ENCODE measurements around the gene ZDHHC8. TPM values are rescaled to one million over a fixed set of nuclear protein-coding genes. Genes with fewer than 3 reads are reported as not detected.
A peak's percentile ranks its signal among the peaks of the same experiment; 100 is the strongest.

ZDHHC8 gene
- total RNA-seq, 3 donors from 2014 or later = 10.2 to 14.1 (median 11.2) TPM

- Histone ChIP-seq H3K27me3 (peaks cover 0 to 4% of the 10 kb centered on the region in 2 donors), H3K4me3 (no peak overlapping the region), H3K4me1 (no peaks in the 10 kb centered on the region), H3K9me3 (no peaks in the 10 kb centered on the region), H3K36me3 (no peaks in the 10 kb centered on the region), H3K27ac (no peak overlapping the region)
- intact Hi-C loops (cut with DNase I; ENCODE audit: low total_unique reads) = no loop called here
- DNase-seq (ENCODE audit: low spot score in 2 of 2) = no peak
- TF ChIP-seq POLR2A (IDR thresholded peaks at IDR 0.05) (no peak), CTCF (IDR thresholded peaks at IDR 0.05) (no peak), POLR2AphosphoS5 (IDR thresholded peaks at IDR 0.05) (no peak)
Observed at GRCh38 chr22:20151276-20151588, 19.6 kb downstream of the ZDHHC8 start.

GRCh38 chr22:20152464-20152890 lies 20.9 kb downstream of the ZDHHC8 start:
- no peaks in the 10 kb centered on the region for H3K9me3 ChIP-seq
- TF ChIP-seq POLR2AphosphoS5 (IDR thresholded peaks at IDR 0.05) (no peak), POLR2A (IDR thresholded peaks at IDR 0.05) (no peak), CTCF (IDR thresholded peaks at IDR 0.05) (no peak)
- H3K36me3 ChIP-seq = no peaks in the 10 kb centered on the region
- H3K4me3 ChIP-seq = no peak overlapping the region
- intact Hi-C loops (cut with DNase I; ENCODE audit: low total_unique reads) = no loop called here
- peaks cover 0 to 8% of the 10 kb centered on the region in 2 donors for H3K27me3 ChIP-seq
- no peaks in the 10 kb centered on the region for H3K4me1 ChIP-seq
- DNase-seq (ENCODE audit: low spot score in 2 of 2) = no peak
- no peak overlapping the region for H3K27ac ChIP-seq

GRCh38 chr22:20153945-20154344 lies 22.3 kb downstream of the ZDHHC8 start:
- H3K27ac ChIP-seq = no peak overlapping the region
- no peaks in the 10 kb centered on the region for H3K36me3 ChIP-seq
- H3K4me3 ChIP-seq = no peak overlapping the region
- no peaks in the 10 kb centered on the region for H3K4me1 ChIP-seq
- H3K27me3 ChIP-seq = peaks cover 0 to 8% of the 10 kb centered on the region in 2 donors
- no peak for DNase-seq (ENCODE audit: low spot score in 2 of 2)
- TF ChIP-seq CTCF (IDR thresholded peaks at IDR 0.05) (no peak), POLR2AphosphoS5 (IDR thresholded peaks at IDR 0.05) (no peak), POLR2A (IDR thresholded peaks at IDR 0.05) (no peak)
- intact Hi-C loops (cut with DNase I; ENCODE audit: low total_unique reads) = no loop called here
- no peaks in the 10 kb centered on the region for H3K9me3 ChIP-seq

GRCh38 chr22:20154602-20155187 lies 23.1 kb downstream of the ZDHHC8 start:
- TF ChIP-seq POLR2AphosphoS5 (IDR thresholded peaks at IDR 0.05) (no peak), POLR2A (IDR thresholded peaks at IDR 0.05) (no peak), CTCF (IDR thresholded peaks at IDR 0.05) (no peak)
- Histone ChIP-seq H3K27ac (no peak overlapping the region), H3K36me3 (no peaks in the 10 kb centered on the region), H3K9me3 (no peaks in the 10 kb centered on the region), H3K4me3 (peak overlapping the region in 2 of 3 donors; percentile 16 to 47), H3K27me3 (peaks cover 0 to 8% of the 10 kb centered on the region in 2 donors), H3K4me1 (no peaks in the 10 kb centered on the region)
- DNase-seq (ENCODE audit: low spot score in 2 of 2) = no peak
- intact Hi-C loops (cut with DNase I; ENCODE audit: low total_unique reads) = no loop called here

- peaks cover 0 to 8% of the 10 kb centered on the region in 2 donors for H3K27me3 ChIP-seq
- DNase-seq (ENCODE audit: low spot score in 2 of 2) = no peak
- no peaks in the 10 kb centered on the region for H3K9me3 ChIP-seq
- TF ChIP-seq POLR2AphosphoS5 (IDR thresholded peaks at IDR 0.05) (no peak), CTCF (IDR thresholded peaks at IDR 0.05) (no peak), POLR2A (IDR thresholded peaks at IDR 0.05) (no peak)
- intact Hi-C loops (cut with DNase I; ENCODE audit: low total_unique reads) = no loop called here
- H3K4me1 ChIP-seq = no peaks in the 10 kb centered on the region
- no peaks in the 10 kb centered on the region for H3K36me3 ChIP-seq
- no peak overlapping the region for H3K27ac ChIP-seq
- peak overlapping the region in 2 of 3 donors; percentile 16 to 47 for H3K4me3 ChIP-seq
Observed at GRCh38 chr22:20155330-20156041, 23.9 kb downstream of the ZDHHC8 start.

All from breast epithelium (tissue), 4 donors.